CD4-positive, alpha-beta T cell treated with Interleukin-6 at 100 ng/mL for 8 hours (primary cell): ENCODE measurements around the gene S100A7A.
A peak's percentile ranks its signal among the peaks of the same experiment; 100 is the strongest.
"Not testable (repeated sequence)": the region's sequence is repeated elsewhere in the genome, so short reads cannot be mapped to it uniquely, and the experiment has no call there.

Experiments
- DNase-seq: peaks from one replicate; pipeline ENCODE4 v3.0.0-alpha.2; 2020; ENCODE audit warnings: mixed read lengths, low spot score

Gene S100A7A

GRCh38 chr1:153422450-153423068 lies 6.2 kb downstream of the S100A7A start:
- DNase-seq, result peak; percentile 28

GRCh38 chr1:153426809-153427208 lies 10.5 kb downstream of the S100A7A start:
- DNase-seq, result no peak

GRCh38 chr1:153428073-153428638 lies 11.8 kb downstream of the S100A7A start:
- DNase-seq, result no peak

GRCh38 chr1:153428791-153429190 lies 12.5 kb downstream of the S100A7A start:
- no peak for DNase-seq

- DNase-seq, result no peak
These were observed 13.2 kb downstream of the S100A7A start for GRCh38 chr1:153429266-153430165.

- no peak for DNase-seq
These were observed 13.8 kb downstream of the S100A7A start for GRCh38 chr1:153430166-153430553.

- DNase-seq, result no peak
These were observed 14.2 kb downstream of the S100A7A start for GRCh38 chr1:153430561-153430960.

GRCh38 chr1:153431002-153431401 lies 14.7 kb downstream of the S100A7A start:
- DNase-seq, result no peak

GRCh38 chr1:153431427-153431826 lies 15.1 kb downstream of the S100A7A start:
- no peak for DNase-seq

- no peak for DNase-seq
These were observed 15.6 kb downstream of the S100A7A start for GRCh38 chr1:153431928-153432327.

GRCh38 chr1:153432874-153433681 lies 16.8 kb downstream of the S100A7A start:
- no peak for DNase-seq

GRCh38 chr1:153434746-153435455 lies 18.6 kb downstream of the S100A7A start:
- DNase-seq, result no peak

GRCh38 chr1:153437236-153437635 lies 20.9 kb downstream of the S100A7A start:
- no peak for DNase-seq

GRCh38 chr1:153438599-153438998 lies 22.3 kb downstream of the S100A7A start:
- no peak for DNase-seq

GRCh38 chr1:153439273-153439672 lies 23.0 kb downstream of the S100A7A start:
- DNase-seq, result no peak

GRCh38 chr1:153441238-153441755 lies 25.0 kb downstream of the S100A7A start:
- no peak for DNase-seq

- no peak for DNase-seq
These were observed 27.2 kb downstream of the S100A7A start for GRCh38 chr1:153443486-153443885.

GRCh38 chr1:153444078-153444477 lies 27.8 kb downstream of the S100A7A start:
- DNase-seq, result no peak

- no peak for DNase-seq
These were observed 31.3 kb downstream of the S100A7A start for GRCh38 chr1:153447498-153448170.

GRCh38 chr1:153448851-153449250 lies 32.5 kb downstream of the S100A7A start:
- not testable (repeated sequence) for DNase-seq

GRCh38 chr1:153456396-153456795 lies 40.1 kb downstream of the S100A7A start:
- DNase-seq, result no peak
